Uterus (tissue), 4 donors: ENCODE measurements around the gene ABCF2. TPM values are rescaled to one million over a fixed set of nuclear protein-coding genes. Genes with fewer than 3 reads are reported as not detected.

Experiments
- DNase-seq, 2 donors: peaks; one replicate each; pipeline ENCODE4 v3.0.0-alpha.2; 2019 to 2020
- H3K27ac ChIP-seq, 2 donors: fragments of 200-600 bp; sonication (generic); 1 replicate in 1 of 2; 2 replicates in 1 of 2; pipeline ENCODE4 v1.5.1; 2016 to 2018
- H3K27me3 ChIP-seq, 2 donors: fragments of 200-600 bp; sonication (generic); one replicate each; pipeline ENCODE4 v1.5.1; 2018 to 2019; ENCODE audit warnings: control low read depth in 1 of 2
- H3K36me3 ChIP-seq, 2 donors: fragments of 200-600 bp; sonication (generic); one replicate each; pipeline ENCODE4 v1.5.1; 2019; ENCODE audit warnings: control low read depth in 1 of 2
- H3K4me1 ChIP-seq, 2 donors: fragments of 200-600 bp; sonication (generic); one replicate each; pipeline ENCODE4 v1.5.1; 2018 to 2019; ENCODE audit warnings: control low read depth in 1 of 2
- H3K4me3 ChIP-seq, 2 donors: fragments of 200-600 bp; sonication (generic); 1 replicate in 1 of 2; 2 replicates in 1 of 2; pipeline ENCODE4 v1.5.1; 2018 to 2019; ENCODE audit warnings: mild to moderate bottlenecking in 1 of 2
- H3K9me3 ChIP-seq, 2 donors: fragments of 200-600 bp; sonication (generic); one replicate each; pipeline ENCODE4 v1.5.1; 2019; ENCODE audit warnings: control low read depth in 1 of 2
- POLR2A ChIP-seq, 2 donors: fragments of 450-650 bp; IDR thresholded peaks; one replicate each; pipeline ENCODE4 v1.6.1; 2016; ENCODE audit warnings: antibody characterized with exemption in 2 of 2, mild to moderate bottlenecking in 1 of 2, moderate library complexity in 1 of 2
- intact Hi-C: fragments of 100-400 bp; cut with DNase I; formaldehyde crosslinking; loops from one replicate; pipeline ENCODE4 v1.15.1; 2023; ENCODE audit warnings: low total_unique reads
- total RNA-seq, 4 donors: library from RNA; depleted of rRNA in 3 of 4; stranded (reverse); fragments of >200 nt in 3 of 4; gene quantifications; one replicate each; pipeline versions ENCODE4 v1.1.0 to v1.2.4, GENCODE V29; 2014 to 2023
- TF ChIP-seq, protein P1 (sequence below), 4 experiments: fragments of 200-600 bp in 2 of 4; fragments of 450-650 bp in 2 of 4; sonication (generic) in 2 of 4; IDR thresholded peaks; one replicate each; pipeline ENCODE4 v1.5.1; 2016 to 2019; ENCODE audit warnings: antibody characterized with exemption in 4 of 4, mild to moderate bottlenecking in 2 of 4, moderate library complexity in 1 of 4
- donor health status: DM: yes; HTN: yes; CAD: no.

Gene ABCF2
- total RNA-seq, 4 donors from 2014 or later = 6.8 to 39.2 (median 37.7) TPM

DNA sequence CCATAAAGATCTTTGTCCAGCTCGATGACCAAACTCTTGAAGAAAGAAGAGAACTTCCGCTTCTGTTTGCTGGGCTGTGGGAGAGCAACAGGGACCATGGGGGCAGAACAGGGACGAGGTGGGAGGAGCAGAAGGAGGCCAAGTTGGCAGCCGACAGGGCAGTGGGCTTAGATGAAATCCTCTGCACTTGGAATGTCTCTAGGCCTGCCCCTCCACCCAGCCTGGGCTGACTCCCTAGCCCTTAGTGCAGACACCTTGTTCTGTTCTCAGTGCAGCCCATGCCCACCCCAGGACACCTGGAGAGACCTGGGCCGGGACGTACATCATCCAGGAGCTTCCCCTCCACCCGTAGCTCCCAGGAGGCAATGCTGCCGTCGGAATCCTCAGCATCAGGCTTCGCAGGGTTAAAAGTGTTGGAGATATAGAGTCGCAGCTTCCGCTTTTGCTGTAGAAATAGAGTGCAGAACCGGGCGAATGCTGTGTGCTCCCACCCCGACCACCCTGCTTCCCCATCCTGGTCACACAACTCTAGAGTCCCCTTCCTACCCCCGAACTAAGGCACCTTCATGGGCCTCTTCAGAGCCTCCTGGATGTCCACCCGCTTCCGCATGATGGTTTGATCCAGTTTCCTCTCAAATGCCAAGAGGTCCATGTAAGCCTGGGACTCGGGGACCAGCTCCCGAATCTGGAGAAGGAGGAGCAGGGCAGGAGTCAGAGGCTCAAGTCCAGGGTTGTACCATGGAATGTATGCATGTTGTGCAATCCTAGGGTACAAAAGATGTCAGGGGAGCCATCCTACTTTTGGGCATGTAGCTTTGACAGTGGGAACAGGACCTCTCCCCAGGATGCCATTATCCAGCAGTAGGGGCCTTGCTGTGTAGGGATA is 15.4 kb upstream of the ABCF2 start:
- no peak overlapping the region for H3K27ac ChIP-seq
- H3K27me3 ChIP-seq = no peaks in the 10 kb centered on the region
- no peak for TF ChIP-seq POLR2A (IDR thresholded peaks at IDR 0.05)
- TF ChIP-seq, protein P1, sequence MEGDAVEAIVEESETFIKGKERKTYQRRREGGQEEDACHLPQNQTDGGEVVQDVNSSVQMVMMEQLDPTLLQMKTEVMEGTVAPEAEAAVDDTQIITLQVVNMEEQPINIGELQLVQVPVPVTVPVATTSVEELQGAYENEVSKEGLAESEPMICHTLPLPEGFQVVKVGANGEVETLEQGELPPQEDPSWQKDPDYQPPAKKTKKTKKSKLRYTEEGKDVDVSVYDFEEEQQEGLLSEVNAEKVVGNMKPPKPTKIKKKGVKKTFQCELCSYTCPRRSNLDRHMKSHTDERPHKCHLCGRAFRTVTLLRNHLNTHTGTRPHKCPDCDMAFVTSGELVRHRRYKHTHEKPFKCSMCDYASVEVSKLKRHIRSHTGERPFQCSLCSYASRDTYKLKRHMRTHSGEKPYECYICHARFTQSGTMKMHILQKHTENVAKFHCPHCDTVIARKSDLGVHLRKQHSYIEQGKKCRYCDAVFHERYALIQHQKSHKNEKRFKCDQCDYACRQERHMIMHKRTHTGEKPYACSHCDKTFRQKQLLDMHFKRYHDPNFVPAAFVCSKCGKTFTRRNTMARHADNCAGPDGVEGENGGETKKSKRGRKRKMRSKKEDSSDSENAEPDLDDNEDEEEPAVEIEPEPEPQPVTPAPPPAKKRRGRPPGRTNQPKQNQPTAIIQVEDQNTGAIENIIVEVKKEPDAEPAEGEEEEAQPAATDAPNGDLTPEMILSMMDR (IDR thresholded peaks at IDR 0.05) = no peak
- intact Hi-C loops = loop anchor here (10.0 kb wide), 1 partner anchor 62 kb away; no protein-coding TSS in a partner anchor
- H3K36me3 ChIP-seq = no peaks in the 10 kb centered on the region
- H3K4me1 ChIP-seq = peaks cover 0 to 21% of the 10 kb centered on the region in 2 donors
- H3K9me3 ChIP-seq = no peaks in the 10 kb centered on the region
- H3K4me3 ChIP-seq = no peak overlapping the region
- DNase-seq = no peak

DNA sequence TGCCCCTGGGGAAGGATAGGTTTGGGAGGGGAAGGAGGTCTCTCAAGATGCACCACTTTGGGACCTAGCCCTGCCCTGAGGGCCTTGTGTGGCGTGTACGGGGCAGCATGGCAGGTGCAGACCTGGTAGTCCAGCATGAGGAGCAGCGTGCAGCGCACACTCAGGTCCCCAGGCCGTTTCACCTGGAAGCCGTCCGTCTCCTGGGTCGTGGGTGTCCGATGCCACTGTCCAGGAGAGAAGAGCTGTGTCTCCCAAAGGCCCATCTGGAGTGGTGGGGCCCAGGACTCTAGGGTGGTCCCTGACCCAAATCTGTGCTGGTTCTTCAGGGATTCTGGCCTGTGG is 14.7 kb upstream of the ABCF2 start:
- H3K27ac ChIP-seq = no peak overlapping the region
- DNase-seq = no peak
- H3K36me3 ChIP-seq = no peaks in the 10 kb centered on the region
- H3K9me3 ChIP-seq = no peaks in the 10 kb centered on the region
- TF ChIP-seq, protein P1 (IDR thresholded peaks at IDR 0.05) = no peak
- TF ChIP-seq POLR2A (IDR thresholded peaks at IDR 0.05) = no peak
- peaks cover 0 to 14% of the 10 kb centered on the region in 2 donors for H3K4me1 ChIP-seq
- no peaks in the 10 kb centered on the region for H3K27me3 ChIP-seq
- intact Hi-C loops = loop anchor here (10.0 kb wide), 1 partner anchor 63 kb away; no protein-coding TSS in a partner anchor
- H3K4me3 ChIP-seq = no peak overlapping the region

DNA sequence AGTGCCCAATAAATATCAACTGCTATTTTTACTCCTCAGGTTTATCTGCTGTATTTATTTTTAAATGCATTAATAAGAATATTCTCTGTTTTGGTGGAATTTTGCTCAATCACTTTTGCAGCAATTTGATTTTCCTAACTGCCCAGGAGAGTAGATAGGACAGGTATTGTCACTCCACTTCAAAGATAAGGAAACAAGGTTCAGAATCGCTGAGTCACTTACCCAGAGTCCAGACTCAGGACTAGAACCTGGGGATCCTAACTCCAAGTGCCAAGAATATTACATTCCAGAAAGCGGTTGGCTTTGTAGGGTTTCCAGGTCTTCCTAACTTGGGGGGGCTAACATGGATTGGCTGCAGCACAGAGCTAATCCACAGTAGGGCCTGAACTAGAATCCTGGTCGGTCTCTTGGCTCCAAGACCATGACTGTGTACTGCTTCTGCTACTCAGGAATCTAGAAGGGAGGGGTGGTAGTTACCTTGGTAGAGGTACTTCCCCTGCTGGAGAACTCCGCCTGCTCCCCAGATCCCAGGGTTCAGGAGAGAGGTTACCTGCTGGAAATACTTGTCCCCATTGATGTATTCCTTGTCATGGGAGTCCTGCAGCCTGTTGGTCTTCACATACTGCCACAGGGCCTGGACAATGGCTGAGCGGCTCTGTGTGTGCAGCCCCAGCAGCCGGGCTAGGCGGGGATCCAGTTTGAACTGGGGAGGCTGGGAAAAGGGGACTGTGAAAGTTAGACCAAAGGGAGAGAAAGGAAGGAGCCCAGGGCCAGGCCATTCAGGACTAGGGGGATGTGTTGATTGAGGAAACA is 14.1 kb upstream of the ABCF2 start:
- Histone ChIP-seq H3K4me3 (no peak overlapping the region), H3K9me3 (no peaks in the 10 kb centered on the region), H3K27me3 (no peaks in the 10 kb centered on the region), H3K36me3 (no peaks in the 10 kb centered on the region), H3K27ac (no peak overlapping the region), H3K4me1 (peaks cover 0 to 13% of the 10 kb centered on the region in 2 donors)
- no peak for DNase-seq
- TF ChIP-seq POLR2A (IDR thresholded peaks at IDR 0.05) = no peak
- TF ChIP-seq, protein P1 (IDR thresholded peaks at IDR 0.05) = no peak
- intact Hi-C loops = loop anchor here (10.0 kb wide), 1 partner anchor 64 kb away; no protein-coding TSS in a partner anchor

DNA sequence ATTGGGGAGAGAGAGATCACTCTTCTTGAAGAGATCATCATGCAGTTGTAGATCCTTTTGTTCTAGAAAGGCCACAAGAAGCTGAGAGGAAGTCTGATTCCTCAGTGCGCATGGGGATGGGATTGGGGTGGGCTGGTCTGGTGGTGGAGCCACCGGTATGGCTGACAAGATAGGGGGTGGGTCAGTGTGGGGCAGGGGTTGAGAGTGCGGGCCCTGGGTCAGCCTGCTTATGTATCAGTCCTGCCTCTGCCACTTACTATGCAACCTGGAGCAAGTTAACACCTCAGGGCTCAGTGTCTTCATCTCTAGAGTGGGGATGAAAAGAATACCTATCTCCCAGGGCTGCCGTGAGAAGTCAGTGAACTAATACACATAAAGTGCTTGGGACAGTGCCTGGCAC is 13.5 kb upstream of the ABCF2 start:
- Histone ChIP-seq H3K27me3 (no peaks in the 10 kb centered on the region), H3K4me3 (no peak overlapping the region), H3K36me3 (no peaks in the 10 kb centered on the region), H3K27ac (no peak overlapping the region), H3K9me3 (no peaks in the 10 kb centered on the region), H3K4me1 (peaks cover 0 to 9% of the 10 kb centered on the region in 2 donors)
- intact Hi-C loops = loop anchor here (10.0 kb wide), 1 partner anchor 64 kb away; no protein-coding TSS in a partner anchor
- TF ChIP-seq, protein P1 (IDR thresholded peaks at IDR 0.05) = no peak
- TF ChIP-seq POLR2A (IDR thresholded peaks at IDR 0.05) = no peak
- DNase-seq = no peak
